Pancreas (tissue), 10 donors: ENCODE measurements around the gene FMNL1. TPM values are rescaled to one million over a fixed set of nuclear protein-coding genes. Genes with fewer than 3 reads are reported as not detected.

Source experiments
- ATAC-seq, 4 donors: fragments of 200-7000 bp; cut with Tn5 transposase; one replicate each; pipeline versions ENCODE4 v1.8.0 to v1.9.1; 2020; ENCODE audit warnings: mild to moderate bottlenecking in 4 of 4, moderate library complexity in 4 of 4
- DNase-seq, 6 donors: peaks; one replicate each; pipeline ENCODE4 v3.0.0-alpha.2; 2020
- FAIRE-seq: peaks from 2 replicates; lab custom pipeline; 2012; peaks lifted over from hg19 to GRCh38; lab: Jason Lieb, UNC
- H3K27ac ChIP-seq, 4 donors: fragments of 200-600 bp; sonication (generic); 1 replicate in 3 of 4; 2 replicates in 1 of 4; pipeline versions ENCODE4 v1.5.0 to v1.8.0; 2020
- H3K27me3 ChIP-seq, 4 donors: fragments of 200-600 bp; one replicate each; pipeline ENCODE4 v1.8.0; 2021
- H3K36me3 ChIP-seq, 3 donors: fragments of 200-600 bp; sonication (generic) in 1 of 3; one replicate each; pipeline versions ENCODE4 v1.5.0 to v1.8.0; 2020 to 2021
- H3K4me1 ChIP-seq, 3 donors: fragments of 200-600 bp; one replicate each; pipeline ENCODE4 v1.8.0; 2021
- H3K4me3 ChIP-seq, 4 donors: fragments of 200-600 bp; sonication (generic) in 2 of 4; one replicate each; pipeline versions ENCODE4 v1.5.0 to v1.8.0; 2020 to 2021
- H3K9me3 ChIP-seq, 4 donors: fragments of 200-600 bp; one replicate each; pipeline ENCODE4 v1.8.0; 2021
- WGBS, 2 donors: extraction: QIAGEN DNeasy Blood & Tissue Kit; methylation state at CpG; one replicate each; pipeline ENCODE4 v1.1.7; 2013; 5-methylcytosine and 5-hydroxymethylcytosine counted together
- intact Hi-C, 3 donors: fragments of 100-400 bp; cut with DNase I; formaldehyde crosslinking; loops; one replicate each; pipeline versions ENCODE4 v1.11.1 to v1.14.2; 2022
- polyA plus RNA-seq, 2 donors: library from polyadenylated mRNA; stranded (reverse); fragments of 200-250 nt; gene quantifications; one replicate each; pipeline ENCODE4 v1.2.3, GENCODE V29; 2013
- total RNA-seq, 6 donors: library from RNA; stranded (reverse); fragmentation: NEBNext Ultra II Directional in 4 of 6; extraction: Animal tissue kit (Norgen Biotek cat#: 25700) in 4 of 6; gene quantifications; one replicate each; pipeline versions ENCODE4 v1.2.1 to v1.2.4, GENCODE V29; 2021 to 2023
- TF ChIP-seq, protein P1 (sequence below), 4 donors: fragments of 200-600 bp; sonication (generic) in 3 of 4; IDR thresholded peaks; one replicate each; pipeline versions ENCODE4 v1.5.0 to v1.8.0; 2021; ENCODE audit warnings: antibody characterized with exemption in 4 of 4
- donor health status: healthy with polysubstance abuse.
- donor health status: DM: no; HTN: no; CAD: no; lungs with moderate emphysema.
- donor health status: DM: no; HTN: no; CAD: no.
- donor health status: control.
- donor health status: control.
- donor health status: Bipolar disorder and iron deficiency.
- donor health status: DM: yes; HTN: yes; CAD: no.
- donor health status: DM: no; HTN: no; CAD: no.
- donor health status: DM: no; HTN: no; CAD: no.
- donor health status: DM: yes; HTN: yes; CAD: no.

The FMNL1 gene
- total and polyA plus RNA-seq, 8 donors, result 1.9 to 22.1 (median 5.4) TPM

DNA sequence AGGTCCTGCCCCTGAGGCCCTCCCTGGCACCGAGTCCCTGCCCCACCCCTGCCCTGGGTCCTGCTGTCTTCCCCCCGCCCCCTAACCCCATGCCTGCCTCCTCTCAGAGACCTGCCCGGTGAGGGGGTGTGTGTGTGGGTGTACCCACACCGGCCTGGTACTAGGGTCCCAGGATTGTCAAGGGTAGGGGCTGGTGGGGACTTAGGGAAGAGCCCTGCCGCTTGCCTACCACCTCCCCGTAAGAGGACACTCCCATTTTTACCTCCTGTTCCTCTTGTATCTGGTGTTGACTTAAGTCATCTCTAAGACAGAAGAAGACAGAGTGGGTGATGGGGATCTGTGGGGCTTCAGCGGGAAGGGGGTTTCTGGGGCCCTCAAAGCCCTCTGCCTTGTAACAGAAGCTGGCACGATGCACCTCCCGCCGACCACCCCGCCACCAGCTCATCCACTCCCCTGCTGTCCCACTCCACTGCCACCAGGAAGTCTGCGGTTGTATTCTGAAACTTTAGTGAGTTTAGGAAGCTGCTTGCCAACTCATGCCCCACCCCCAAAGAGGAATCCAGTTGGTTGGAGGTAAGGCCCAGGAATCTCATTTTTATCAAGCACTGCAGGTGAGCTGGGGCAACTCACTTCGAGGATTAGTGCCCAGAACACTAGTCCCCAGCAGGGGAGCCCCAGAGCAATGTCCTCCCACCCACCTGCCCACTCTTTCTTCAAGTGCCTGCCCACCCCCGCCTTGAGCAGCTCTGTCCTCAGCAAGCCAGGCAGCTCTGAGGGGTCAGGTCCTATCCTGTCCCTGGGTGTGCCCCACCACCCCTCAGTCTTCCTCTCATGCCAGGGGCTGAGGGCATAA, 34.7 kb downstream of the FMNL1 start:
- no peaks in the 10 kb centered on the region for H3K9me3 ChIP-seq
- ATAC-seq, result peak in 2 of 4 donors; percentile 15 to 59
- 81 to 85% methylated on average over 14 of the region's 14 CpGs for WGBS, 2 donors
- FAIRE-seq, result no peak
- TF ChIP-seq, protein P1, sequence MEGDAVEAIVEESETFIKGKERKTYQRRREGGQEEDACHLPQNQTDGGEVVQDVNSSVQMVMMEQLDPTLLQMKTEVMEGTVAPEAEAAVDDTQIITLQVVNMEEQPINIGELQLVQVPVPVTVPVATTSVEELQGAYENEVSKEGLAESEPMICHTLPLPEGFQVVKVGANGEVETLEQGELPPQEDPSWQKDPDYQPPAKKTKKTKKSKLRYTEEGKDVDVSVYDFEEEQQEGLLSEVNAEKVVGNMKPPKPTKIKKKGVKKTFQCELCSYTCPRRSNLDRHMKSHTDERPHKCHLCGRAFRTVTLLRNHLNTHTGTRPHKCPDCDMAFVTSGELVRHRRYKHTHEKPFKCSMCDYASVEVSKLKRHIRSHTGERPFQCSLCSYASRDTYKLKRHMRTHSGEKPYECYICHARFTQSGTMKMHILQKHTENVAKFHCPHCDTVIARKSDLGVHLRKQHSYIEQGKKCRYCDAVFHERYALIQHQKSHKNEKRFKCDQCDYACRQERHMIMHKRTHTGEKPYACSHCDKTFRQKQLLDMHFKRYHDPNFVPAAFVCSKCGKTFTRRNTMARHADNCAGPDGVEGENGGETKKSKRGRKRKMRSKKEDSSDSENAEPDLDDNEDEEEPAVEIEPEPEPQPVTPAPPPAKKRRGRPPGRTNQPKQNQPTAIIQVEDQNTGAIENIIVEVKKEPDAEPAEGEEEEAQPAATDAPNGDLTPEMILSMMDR (IDR thresholded peaks at IDR 0.05), result no peak
- H3K27ac ChIP-seq, result no peak overlapping the region
- H3K4me1 ChIP-seq, result no peaks in the 10 kb centered on the region
- intact Hi-C loops, result no loop called here
- H3K36me3 ChIP-seq, result no peaks in the 10 kb centered on the region
- no peaks in the 10 kb centered on the region for H3K27me3 ChIP-seq
- no peak overlapping the region for H3K4me3 ChIP-seq
- peak in 1 of 6 donors; percentile 53 for DNase-seq

DNA sequence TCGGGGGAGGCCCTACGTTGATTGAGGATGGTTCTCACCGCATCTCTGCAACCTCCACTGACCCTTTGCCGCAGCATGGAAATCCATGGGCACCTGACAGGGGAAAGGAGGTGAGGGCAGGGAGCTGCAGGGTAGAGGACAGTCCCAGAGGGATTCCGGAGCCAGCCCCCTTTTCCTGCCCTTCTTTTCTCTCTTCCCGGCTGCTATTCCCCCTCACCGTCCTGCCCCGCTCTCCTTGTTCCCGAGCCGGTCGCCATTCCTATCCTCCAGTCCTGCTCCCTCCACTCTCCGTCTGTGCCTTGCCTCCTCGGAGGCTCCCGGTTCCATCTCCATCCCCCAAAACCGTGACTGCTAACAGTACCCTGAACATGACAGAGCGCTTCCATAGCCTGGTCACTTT, 35.4 kb downstream of the FMNL1 start:
- DNase-seq, result no peak
- no peak overlapping the region for H3K27ac ChIP-seq
- FAIRE-seq, result no peak
- TF ChIP-seq, protein P1 (IDR thresholded peaks at IDR 0.05), result no peak
- no peak overlapping the region for H3K4me3 ChIP-seq
- H3K36me3 ChIP-seq, result no peaks in the 10 kb centered on the region
- no peaks in the 10 kb centered on the region for H3K4me1 ChIP-seq
- H3K9me3 ChIP-seq, result no peaks in the 10 kb centered on the region
- intact Hi-C loops, result no loop called here
- no peaks in the 10 kb centered on the region for H3K27me3 ChIP-seq
- 83 to 84% methylated on average over 15 to 16 of the region's 16 CpGs for WGBS, 2 donors
- no peak for ATAC-seq

DNA sequence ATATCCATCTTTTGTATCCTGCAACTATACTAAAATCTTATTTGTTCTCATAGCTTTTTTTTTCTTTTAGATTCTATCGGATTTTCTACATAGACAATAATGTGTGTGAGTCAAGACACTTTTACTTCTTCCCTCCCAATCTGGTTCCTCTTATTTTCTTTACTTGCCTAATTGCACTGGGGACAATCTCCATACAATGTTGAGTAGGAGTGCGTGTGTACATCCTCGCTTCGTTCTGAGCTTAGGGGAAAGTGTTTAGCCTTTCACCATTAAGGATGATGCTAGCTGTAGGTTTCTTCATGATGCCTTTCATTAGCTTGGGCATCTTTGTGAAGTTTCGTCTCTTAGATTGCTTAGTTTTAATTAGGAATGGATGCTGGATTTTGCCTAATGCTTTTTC, 37.3 kb downstream of the FMNL1 start:
- Histone ChIP-seq H3K36me3 (peaks cover 0 to 3% (median 0%) of the 10 kb centered on the region in 3 donors), H3K4me1 (peaks cover 0 to 5% (median 0%) of the 10 kb centered on the region in 3 donors), H3K4me3 (no peak overlapping the region), H3K27ac (no peak overlapping the region), H3K27me3 (no peaks in the 10 kb centered on the region), H3K9me3 (no peaks in the 10 kb centered on the region)
- no peak for DNase-seq
- TF ChIP-seq, protein P1 (IDR thresholded peaks at IDR 0.05), result no peak
- FAIRE-seq, result no peak
- WGBS, 2 donors, result 52 to 71% methylated on average over 5 of the region's 5 CpGs
- no peak for ATAC-seq
- intact Hi-C loops, result no loop called here

DNA sequence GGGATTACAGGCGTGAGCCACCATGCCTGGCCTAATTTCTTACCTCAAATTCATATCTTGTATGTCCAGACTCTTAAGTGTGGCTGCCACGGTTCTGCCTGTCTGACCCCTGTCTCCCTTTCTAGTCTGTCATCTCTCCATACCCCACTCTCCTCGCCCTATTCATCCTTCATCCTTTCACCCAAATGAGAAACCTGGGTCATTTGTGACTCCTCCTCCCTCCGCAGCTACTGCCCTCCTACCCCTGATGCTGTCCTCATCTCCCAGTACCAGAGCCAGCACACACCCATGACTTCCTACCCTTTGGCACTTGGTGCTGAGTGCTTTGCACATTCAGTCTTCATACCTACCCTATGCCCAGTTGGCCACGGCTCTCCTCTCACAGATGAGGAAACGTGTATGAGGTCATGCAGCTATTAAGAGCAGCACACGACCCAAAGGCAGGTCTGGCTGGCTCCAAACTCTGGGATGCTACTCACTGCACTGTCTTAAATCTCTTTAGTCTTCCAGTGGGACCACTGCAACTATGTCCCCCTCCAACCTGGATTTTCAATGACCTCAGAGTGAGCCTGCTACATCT, 38.6 kb downstream of the FMNL1 start:
- no peak for DNase-seq
- Histone ChIP-seq H3K27me3 (no peaks in the 10 kb centered on the region), H3K4me3 (no peak overlapping the region), H3K27ac (no peak overlapping the region), H3K9me3 (no peaks in the 10 kb centered on the region), H3K4me1 (peaks cover 0 to 5% (median 0%) of the 10 kb centered on the region in 3 donors), H3K36me3 (peaks cover 0 to 16% (median 8%) of the 10 kb centered on the region in 3 donors)
- WGBS, 2 donors, result 81 to 90% methylated on average over 7 of the region's 7 CpGs
- no peak for FAIRE-seq
- no peak for ATAC-seq
- intact Hi-C loops, result no loop called here
- TF ChIP-seq, protein P1 (IDR thresholded peaks at IDR 0.05), result no peak
